RCC 7860 (cell line): ENCODE data around the gene SRSF7.
"Not testable (repeated sequence)": the region's sequence is repeated elsewhere in the genome, so short reads cannot be mapped to it uniquely, and the experiment has no call there.

ENCODE experiments used
- DNase-seq: peaks from one replicate; pipeline ENCODE4 v3.0.0-alpha.2; 2015; ENCODE audit warnings: low spot score
- FAIRE-seq: peaks from 2 replicates; lab custom pipeline; 2012; peaks lifted over from hg19 to GRCh38; lab: Jason Lieb, UNC

SRSF7 gene

DNA sequence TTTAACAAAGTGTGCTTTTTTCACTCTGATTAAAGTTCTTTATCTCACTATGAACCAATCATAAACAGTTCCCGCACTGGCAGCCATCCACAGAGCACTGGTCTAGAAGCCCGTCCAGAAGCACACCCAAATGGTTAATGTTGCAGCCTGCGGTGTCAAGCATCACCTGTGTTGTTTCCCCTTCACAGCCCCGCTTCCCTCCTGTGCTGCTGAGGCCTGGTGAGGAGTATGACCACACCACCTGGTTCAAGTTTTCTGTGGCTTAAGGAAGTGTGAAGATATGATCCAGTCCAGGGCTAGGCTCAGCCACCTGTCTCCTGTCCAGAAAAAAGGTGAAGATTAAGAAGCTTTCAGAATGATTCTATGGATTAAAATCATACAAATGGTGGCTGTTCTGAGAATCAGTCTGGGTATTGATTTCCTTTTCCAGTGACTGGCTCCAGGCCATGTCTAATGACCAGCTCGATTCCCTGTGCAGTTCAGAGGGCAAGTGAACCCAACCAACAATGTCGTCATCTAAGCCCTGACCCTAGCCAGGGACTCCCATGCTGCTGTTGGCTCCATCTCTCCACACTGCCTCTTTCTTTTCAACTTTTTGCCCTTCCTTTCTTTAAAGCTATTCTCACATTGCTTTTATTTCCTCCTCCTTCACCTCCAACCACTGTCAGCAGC, 17.7 kb downstream of the SRSF7 start:
- no peak for FAIRE-seq
- DNase-seq: no peak

DNA sequence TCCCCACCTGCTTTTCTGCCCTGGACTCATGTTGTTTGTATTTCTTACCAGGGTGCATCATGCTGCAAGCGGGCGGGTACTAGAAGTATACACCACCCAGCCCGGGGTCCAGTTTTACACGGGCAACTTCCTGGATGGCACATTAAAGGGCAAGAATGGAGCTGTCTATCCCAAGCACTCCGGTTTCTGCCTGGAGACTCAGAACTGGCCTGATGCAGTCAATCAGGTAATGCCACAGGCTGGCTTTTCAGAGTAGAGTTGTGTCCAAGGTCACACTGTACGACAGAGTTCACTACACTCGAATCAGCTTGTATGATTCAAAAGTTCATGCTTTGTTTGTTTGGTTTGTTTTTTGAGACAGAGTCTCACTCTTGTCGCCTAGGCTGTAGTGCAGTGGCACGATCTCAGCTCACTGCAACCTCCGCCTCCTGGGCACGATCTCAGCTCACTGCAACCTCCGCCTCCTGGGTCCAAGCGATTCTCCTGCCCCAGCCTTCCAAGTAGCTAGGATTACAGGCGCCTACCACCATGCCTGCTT, 19.4 kb downstream of the SRSF7 start:
- no peak for DNase-seq
- no peak for FAIRE-seq

GRCh38 chr2:38731090-38731489, 20.1 kb downstream of the SRSF7 start:
- FAIRE-seq (no peak), DNase-seq (no peak)

GRCh38 chr2:38728694-38729093, 22.5 kb downstream of the SRSF7 start:
- FAIRE-seq: no peak
- DNase-seq: no peak

DNA sequence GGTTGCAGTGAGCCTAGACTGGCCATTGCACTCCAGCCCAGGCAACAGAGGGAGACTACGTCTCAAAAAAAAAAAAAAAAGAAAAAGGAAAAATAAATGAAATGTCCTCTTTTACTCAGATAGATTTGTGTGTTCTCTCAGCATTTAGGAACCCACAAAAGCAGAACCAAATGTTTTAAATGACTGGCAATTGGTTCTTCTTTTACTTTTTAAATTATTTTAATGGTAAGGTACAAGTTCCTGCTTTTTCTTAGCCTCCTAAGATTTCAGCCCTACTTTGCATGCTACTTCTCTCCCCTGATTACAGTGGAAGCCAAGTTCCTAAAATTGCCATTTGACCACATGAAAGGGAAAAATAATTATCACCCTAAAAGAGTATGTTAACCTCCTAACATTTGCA, 23.5 kb downstream of the SRSF7 start:
- FAIRE-seq: no peak
- DNase-seq: no peak

DNA sequence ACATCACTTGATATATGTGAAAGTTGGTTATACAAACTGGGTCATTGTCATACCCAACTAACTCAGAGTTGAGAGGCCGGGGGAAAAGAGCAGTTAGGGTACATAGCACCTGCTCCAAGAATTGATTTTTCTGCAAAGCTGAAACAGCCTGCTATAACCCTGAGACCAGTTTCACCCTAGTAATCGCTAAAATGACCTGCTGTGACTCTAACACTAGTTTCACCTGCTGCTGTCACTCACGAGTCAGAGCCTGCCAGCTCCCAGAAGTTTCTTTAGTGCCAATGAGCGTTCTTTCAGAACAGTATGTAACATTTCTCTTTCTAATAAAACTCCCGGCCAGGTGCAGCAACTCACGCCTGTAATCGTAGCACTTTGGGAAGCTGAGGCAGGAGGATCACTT, 28.0 kb downstream of the SRSF7 start:
- FAIRE-seq (no peak), DNase-seq (no peak)

- no peak for DNase-seq
- no peak for FAIRE-seq
Observed at GRCh38 chr2:38722271-38723061, 28.7 kb downstream of the SRSF7 start.

- DNase-seq (peak; percentile 98), FAIRE-seq (peak; percentile 93)
Observed at GRCh38 chr2:38720613-38721241, 30.4 kb downstream of the SRSF7 start.

DNA sequence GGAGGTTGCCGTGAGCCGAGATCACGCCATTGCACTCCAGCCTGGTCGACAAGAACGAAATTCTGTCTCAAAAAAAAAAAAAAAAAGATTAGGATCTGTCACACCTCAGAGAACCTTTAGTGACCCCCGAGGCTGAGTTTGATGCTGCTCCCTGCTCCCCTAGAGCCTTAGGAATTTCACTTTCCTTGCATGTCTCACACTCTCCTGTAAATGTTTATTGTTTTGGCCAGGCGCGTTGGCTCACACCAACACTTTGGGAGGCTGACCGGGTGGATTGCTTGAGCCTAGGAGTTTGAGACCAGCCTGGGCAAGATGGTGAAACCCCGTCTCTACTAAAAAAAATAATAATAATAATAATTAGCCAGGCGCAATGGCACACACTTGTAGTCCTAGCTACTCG, 31.5 kb downstream of the SRSF7 start:
- no peak for DNase-seq
- no peak for FAIRE-seq

- FAIRE-seq: no peak
- no peak for DNase-seq
Observed at GRCh38 chr2:38718601-38719000, 32.6 kb downstream of the SRSF7 start.

GRCh38 chr2:38716185-38716584, 35.0 kb downstream of the SRSF7 start:
- DNase-seq: no peak
- FAIRE-seq: no peak

DNA sequence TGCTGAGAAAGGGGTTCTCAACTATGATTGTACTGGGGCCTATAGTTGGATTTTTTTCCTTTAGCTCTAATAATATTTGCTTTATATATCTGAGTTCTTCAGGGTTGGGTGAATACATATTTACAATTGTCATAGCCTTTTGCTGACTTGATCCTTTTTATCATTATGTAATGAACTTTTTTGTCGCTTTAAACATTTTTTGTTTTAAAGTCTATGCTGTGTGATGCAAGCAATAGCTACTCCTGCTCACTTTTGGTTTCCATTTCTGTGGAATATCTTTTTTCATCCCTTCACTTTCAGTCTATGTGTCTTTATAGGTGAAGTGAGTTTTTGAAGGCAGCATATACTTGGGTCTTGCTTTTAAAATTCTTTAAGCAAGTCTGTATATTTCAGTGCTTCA, 36.2 kb downstream of the SRSF7 start:
- not testable (repeated sequence) for FAIRE-seq

DNA sequence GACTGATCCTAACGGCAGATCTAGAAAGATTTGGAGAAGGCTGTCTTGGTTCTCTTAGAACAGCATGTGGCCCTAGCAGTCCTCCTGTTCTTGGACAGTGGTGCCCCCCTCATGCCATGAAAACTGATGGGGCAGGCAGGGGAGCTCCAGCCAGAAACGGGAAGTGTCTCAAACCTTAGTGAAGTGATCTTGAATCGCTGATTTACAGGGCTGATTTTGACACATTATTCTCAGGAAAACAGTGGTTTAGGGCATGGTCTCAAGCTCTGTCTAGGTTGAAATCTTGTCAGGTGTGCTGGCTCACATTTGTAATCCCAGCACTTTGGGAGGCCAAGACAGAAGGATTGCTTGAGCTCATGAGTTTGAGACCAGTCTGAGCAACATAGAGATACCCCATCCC, 37.8 kb downstream of the SRSF7 start:
- no peak for FAIRE-seq
- DNase-seq: no peak

More for the DNA sequence above, 36.2 kb downstream of the SRSF7 start:
- DNase-seq: not testable (repeated sequence)

GRCh38 chr2:38712871-38713270, 38.3 kb downstream of the SRSF7 start:
- FAIRE-seq (no peak), DNase-seq (no peak)

GRCh38 chr2:38712413-38712812, 38.7 kb downstream of the SRSF7 start:
- DNase-seq: no peak
- no peak for FAIRE-seq

GRCh38 chr2:38711558-38711957, 39.6 kb downstream of the SRSF7 start:
- DNase-seq (no peak), FAIRE-seq (no peak)

- FAIRE-seq (no peak), DNase-seq (no peak)
Observed at GRCh38 chr2:38709567-38710194, 41.5 kb downstream of the SRSF7 start.

DNA sequence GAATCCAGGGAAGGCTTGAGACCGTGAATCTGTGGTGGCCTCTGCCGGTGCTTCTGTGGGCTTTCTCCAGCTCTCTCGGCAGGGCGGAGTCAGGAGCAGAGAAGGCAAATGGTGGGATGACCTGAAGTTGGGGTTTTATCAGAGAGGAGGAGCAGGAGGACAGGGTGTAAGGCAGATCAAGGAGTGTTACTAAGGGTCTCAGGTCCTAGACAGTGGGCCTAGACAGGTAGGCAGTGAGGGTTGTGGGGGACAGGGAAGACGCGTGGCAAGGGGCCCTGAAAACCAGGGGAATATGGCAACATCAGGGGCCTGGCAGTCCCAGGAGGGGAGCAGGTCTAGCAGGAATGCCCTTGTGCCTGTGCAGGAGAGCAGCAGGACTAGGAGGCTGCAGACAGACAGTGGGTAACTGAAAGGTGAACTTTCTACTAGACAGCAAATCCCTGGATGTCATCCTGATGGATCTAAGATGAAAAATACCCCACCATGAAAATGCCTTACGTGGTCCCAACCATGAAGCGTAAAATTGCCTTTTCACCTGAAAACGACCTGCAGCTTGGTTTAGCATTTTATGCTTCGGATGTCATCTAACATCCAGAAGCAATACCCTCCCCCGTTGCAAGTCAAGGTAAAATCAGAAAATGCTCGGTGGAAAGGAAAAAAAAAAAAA, 42.1 kb downstream of the SRSF7 start:
- no peak for DNase-seq
- FAIRE-seq: no peak

DNA sequence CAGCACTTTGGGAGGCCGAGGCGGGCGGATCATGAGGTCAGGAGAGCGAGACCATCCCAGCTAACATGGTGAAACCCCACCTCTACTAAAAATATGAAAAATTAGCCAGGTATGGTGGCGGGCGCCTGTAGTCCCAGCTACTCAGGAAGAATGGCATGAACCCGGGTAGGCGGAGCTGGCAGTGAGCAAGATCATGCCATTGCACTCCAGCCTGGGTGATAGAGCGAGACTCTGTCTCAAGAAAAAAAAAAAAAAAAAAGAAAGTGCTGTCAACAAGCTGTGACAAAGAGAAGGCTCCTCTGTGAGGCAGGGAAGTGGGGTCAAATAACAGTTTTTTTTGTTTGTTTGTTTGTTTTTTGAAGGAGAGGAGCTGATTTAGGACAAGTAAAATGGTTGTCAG, 42.7 kb downstream of the SRSF7 start:
- DNase-seq: not testable (repeated sequence)

GRCh38 chr2:38706846-38707345, 44.3 kb downstream of the SRSF7 start:
- FAIRE-seq (no peak), DNase-seq (no peak)

More for the DNA sequence above, 42.7 kb downstream of the SRSF7 start:
- not testable (repeated sequence) for FAIRE-seq
